K562 (cell line): Measurements from ENCODE around the gene TUFM. TPM values are rescaled to one million over a fixed set of nuclear protein-coding genes. Genes with fewer than 3 reads are reported as not detected.

Source experiments
- DIDO1 ChIP-seq: fragments of 450-650 bp; IDR thresholded peaks from 2 replicates; pipeline ENCODE4 v1.6.1; 2016; ENCODE audit warnings: low read depth, missing biosample characterization, missing genetic modification characterization
- ELF1 ChIP-seq: fragments of 200-800 bp; sonication (Bioruptor generic); IDR thresholded peaks from 2 replicates; pipeline ENCODE4 v1.6.1; 2016; ENCODE audit warnings: missing genetic modification characterization, missing compliant biosample characterization
- ETV1 ChIP-seq: fragments of 450-650 bp; conservative IDR thresholded peaks from 2 replicates; pipeline ENCODE4 v1.6.1; 2016; ENCODE audit warnings: missing genetic modification characterization, control low read depth, low read depth, missing compliant biosample characterization
- HMGN3 ChIP-seq: IDR thresholded peaks from 2 replicates; pipeline ENCODE4 v1.6.1; 2011; ENCODE audit warnings: borderline replicate concordance, low read depth, mild to moderate bottlenecking, mixed read lengths, low read length; ENCODE audit not compliant: insufficient read length; ENCODE audit errors: extremely low read depth
- LCOR ChIP-seq: sonication (generic); formaldehyde crosslinking; IDR thresholded peaks from 2 replicates; pipeline ENCODE4 v1.8.0; 2022; ENCODE audit warnings: mild to moderate bottlenecking, missing genetic modification reagents
- MBD2 ChIP-seq: sonication (generic); IDR thresholded peaks from 2 replicates; pipeline ENCODE4 v1.6.1; 2016; ENCODE audit warnings: low read depth, borderline replicate concordance
- NONO ChIP-seq, 2 experiments: fragments of 200-400 bp in 1 of 2; fragments of 450-650 bp in 1 of 2; formaldehyde crosslinking in 1 of 2; IDR thresholded peaks; 2 replicates each; pipeline ENCODE4 v1.6.1; 2017; ENCODE audit warnings: low read depth in 2 of 2, mild to moderate bottlenecking in 2 of 2, moderate library complexity in 2 of 2, low read length in 1 of 2
- PHF20 ChIP-seq: fragments of 450-650 bp; IDR thresholded peaks from 2 replicates; pipeline ENCODE4 v1.6.1; 2018; ENCODE audit not compliant: partially characterized antibody
- RBBP5 ChIP-seq: fragments of 200-600 bp; sonication (generic); IDR thresholded peaks from 2 replicates; pipeline ENCODE4 v1.6.1; 2012; ENCODE audit warnings: borderline replicate concordance, mild to moderate bottlenecking, low read length, control low read depth, inconsistent platforms; ENCODE audit not compliant: insufficient read depth, poor library complexity, severe bottlenecking
- ZC3H11A ChIP-seq: IDR thresholded peaks from 2 replicates; pipeline ENCODE4 v1.6.1; 2012; ENCODE audit warnings: low read depth, low read length, improper control_type of control experiment
- ZNF121 ChIP-seq: sonication (generic); formaldehyde crosslinking; conservative IDR thresholded peaks from 2 replicates; pipeline ENCODE4 v1.8.0; 2022; ENCODE audit warnings: missing genetic modification reagents
- ZNF41 ChIP-seq: fragments of 250-450 bp; sonication (Bioruptor Pico); conservative IDR thresholded peaks from 2 replicates; pipeline ENCODE4 v1.4.0; 2020; ENCODE audit warnings: mild to moderate bottlenecking
- ZNF717 ChIP-seq: fragments of 250-450 bp; sonication (Bioruptor Pico); IDR thresholded peaks from 2 replicates; pipeline ENCODE4 v1.5.0; 2021
- polyA plus RNA-seq, 8 experiments: library from polyadenylated mRNA; depleted of rRNA in 4 of 8; stranded (reverse) in 5 of 8; unstranded in 3 of 8; fragments of >200 nt; fragmentation: Nextera tagmentation in 2 of 8; fragmentation: Illumina TruSeq in 1 of 8; extraction: Ambion mirVana in 2 of 8; extraction: Trizol in 1 of 8; gene quantifications; 2 replicates each; pipeline versions ENCODE4 v1.2.1 to v1.2.3, GENCODE V29; 2011 to 2014; ENCODE audit warnings: inconsistent platforms in 1 of 8, missing spikeins in 1 of 8
- total RNA-seq, 7 experiments: library from RNA; depleted of rRNA in 6 of 7; stranded (reverse); fragments of >200 nt in 6 of 7; fragmentation: Illumina TruSeq in 2 of 7; extraction: Trizol in 2 of 7; gene quantifications; 2 replicates each; pipeline versions ENCODE4 v1.2.1 to v1.2.3, GENCODE V29; 2011 to 2021; ENCODE audit warnings: low replicate concordance in 1 of 7
- TF ChIP-seq, protein P1 (sequence below), 2 experiments: fragments of 450-650 bp; IDR thresholded peaks; 2 replicates each; pipeline ENCODE4 v1.6.1; 2018; ENCODE audit warnings: mild to moderate bottlenecking in 2 of 2, low read depth in 1 of 2; ENCODE audit not compliant: partially characterized antibody in 2 of 2
- TF ChIP-seq, protein P2 (sequence below): fragments of 200-400 bp; formaldehyde crosslinking; IDR thresholded peaks from 2 replicates; pipeline ENCODE4 v1.6.1; 2017; ENCODE audit warnings: mild to moderate bottlenecking, low read depth, low read length, moderate library complexity
- TF ChIP-seq, protein P3 (sequence below), 3 experiments: fragments of 200-800 bp in 1 of 3; fragments of 250-450 bp in 1 of 3; fragments of 450-650 bp in 1 of 3; sonication (Bioruptor Pico) in 1 of 3; sonication (Bioruptor generic) in 1 of 3; formaldehyde crosslinking in 1 of 3; IDR thresholded peaks; 2 replicates each; pipeline versions ENCODE4 v1.6.1 to v1.8.0; 2016 to 2022; ENCODE audit warnings: mild to moderate bottlenecking in 2 of 3, missing genetic modification characterization in 2 of 3, missing compliant biosample characterization in 1 of 3, moderate library complexity in 1 of 3

TUFM gene
- total and polyA plus RNA-seq, 9 of the 15 experiments (the other 6 are each of a cell fraction or from before 2014, with no cell fraction given), result 34.1 to 434 (median 256) TPM

DNA sequence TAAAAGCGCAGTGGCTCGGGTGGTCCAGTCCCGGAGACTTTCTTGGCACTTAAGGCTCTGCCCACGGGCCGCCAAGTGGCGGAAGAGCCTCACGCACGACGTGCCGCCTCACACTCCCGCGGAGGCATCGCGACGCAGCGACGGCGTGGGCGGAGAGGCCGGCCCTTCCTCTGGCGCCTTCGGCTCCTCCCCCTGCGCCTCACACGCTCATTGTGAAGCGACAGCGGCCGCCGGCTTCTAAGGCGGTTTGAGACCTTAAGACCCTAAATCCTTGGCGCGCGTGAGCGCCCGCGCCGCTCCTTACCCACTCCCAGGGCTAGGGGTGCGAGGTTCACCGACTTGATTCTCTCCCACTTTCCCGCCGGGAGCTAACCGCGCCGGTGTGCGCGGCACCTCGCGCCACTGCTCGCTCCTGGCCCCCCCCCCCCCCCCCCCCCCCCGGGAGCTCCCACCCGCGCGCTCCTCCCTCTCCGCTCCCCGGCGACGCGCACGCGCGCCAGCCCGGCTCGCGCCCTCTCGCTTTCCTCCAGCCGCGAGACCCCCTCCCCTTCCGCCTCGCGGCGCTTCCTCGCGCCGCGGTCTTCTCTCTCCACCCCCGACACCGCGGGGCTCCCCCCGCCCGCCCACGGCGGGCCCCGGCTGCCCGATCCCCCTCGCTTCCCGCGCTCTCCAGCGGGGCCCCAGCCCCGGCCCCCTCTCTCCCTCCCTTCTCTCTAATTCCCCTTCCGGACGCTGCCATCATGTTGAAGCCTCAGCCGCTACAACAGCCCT is 23.4 kb downstream of the TUFM start, which contains the start of gene ATXN2L (continued):
- TF ChIP-seq ZNF121 (CRISPR knock-in tag), result peak; percentile 81
- TF ChIP-seq ELF1 (tag), result peak; percentile 58
- TF ChIP-seq, protein P1, sequence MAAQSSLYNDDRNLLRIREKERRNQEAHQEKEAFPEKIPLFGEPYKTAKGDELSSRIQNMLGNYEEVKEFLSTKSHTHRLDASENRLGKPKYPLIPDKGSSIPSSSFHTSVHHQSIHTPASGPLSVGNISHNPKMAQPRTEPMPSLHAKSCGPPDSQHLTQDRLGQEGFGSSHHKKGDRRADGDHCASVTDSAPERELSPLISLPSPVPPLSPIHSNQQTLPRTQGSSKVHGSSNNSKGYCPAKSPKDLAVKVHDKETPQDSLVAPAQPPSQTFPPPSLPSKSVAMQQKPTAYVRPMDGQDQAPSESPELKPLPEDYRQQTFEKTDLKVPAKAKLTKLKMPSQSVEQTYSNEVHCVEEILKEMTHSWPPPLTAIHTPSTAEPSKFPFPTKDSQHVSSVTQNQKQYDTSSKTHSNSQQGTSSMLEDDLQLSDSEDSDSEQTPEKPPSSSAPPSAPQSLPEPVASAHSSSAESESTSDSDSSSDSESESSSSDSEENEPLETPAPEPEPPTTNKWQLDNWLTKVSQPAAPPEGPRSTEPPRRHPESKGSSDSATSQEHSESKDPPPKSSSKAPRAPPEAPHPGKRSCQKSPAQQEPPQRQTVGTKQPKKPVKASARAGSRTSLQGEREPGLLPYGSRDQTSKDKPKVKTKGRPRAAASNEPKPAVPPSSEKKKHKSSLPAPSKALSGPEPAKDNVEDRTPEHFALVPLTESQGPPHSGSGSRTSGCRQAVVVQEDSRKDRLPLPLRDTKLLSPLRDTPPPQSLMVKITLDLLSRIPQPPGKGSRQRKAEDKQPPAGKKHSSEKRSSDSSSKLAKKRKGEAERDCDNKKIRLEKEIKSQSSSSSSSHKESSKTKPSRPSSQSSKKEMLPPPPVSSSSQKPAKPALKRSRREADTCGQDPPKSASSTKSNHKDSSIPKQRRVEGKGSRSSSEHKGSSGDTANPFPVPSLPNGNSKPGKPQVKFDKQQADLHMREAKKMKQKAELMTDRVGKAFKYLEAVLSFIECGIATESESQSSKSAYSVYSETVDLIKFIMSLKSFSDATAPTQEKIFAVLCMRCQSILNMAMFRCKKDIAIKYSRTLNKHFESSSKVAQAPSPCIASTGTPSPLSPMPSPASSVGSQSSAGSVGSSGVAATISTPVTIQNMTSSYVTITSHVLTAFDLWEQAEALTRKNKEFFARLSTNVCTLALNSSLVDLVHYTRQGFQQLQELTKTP (IDR thresholded peaks at IDR 0.05; ENCODE audit: low read depth in 1 of 2, partially characterized antibody in 2 of 2), result no peak
- peak; percentile 94 for TF ChIP-seq HMGN3
- peak; percentile 38 to 84; a peak in 2 of 4 replicates for TF ChIP-seq NONO (IDR thresholded peaks at IDR 0.05; ENCODE audit: low read depth in 2 of 2, low read length in 1 of 2)
- peak; percentile 83 for TF ChIP-seq DIDO1
- TF ChIP-seq MBD2, result peak; percentile 72; the same call in 1 of the 2 replicates
- TF ChIP-seq ZNF41 (CRISPR knock-in tag), result peak; percentile 46; the same call in 1 of the 2 replicates
- 0 out of 2 replicates have a peak, but pooled peaks have one; percentile 40 for TF ChIP-seq ETV1 (tag)
- peak; percentile 44 for TF ChIP-seq RBBP5
- TF ChIP-seq ZC3H11A, result no peak
- TF ChIP-seq, protein P2, sequence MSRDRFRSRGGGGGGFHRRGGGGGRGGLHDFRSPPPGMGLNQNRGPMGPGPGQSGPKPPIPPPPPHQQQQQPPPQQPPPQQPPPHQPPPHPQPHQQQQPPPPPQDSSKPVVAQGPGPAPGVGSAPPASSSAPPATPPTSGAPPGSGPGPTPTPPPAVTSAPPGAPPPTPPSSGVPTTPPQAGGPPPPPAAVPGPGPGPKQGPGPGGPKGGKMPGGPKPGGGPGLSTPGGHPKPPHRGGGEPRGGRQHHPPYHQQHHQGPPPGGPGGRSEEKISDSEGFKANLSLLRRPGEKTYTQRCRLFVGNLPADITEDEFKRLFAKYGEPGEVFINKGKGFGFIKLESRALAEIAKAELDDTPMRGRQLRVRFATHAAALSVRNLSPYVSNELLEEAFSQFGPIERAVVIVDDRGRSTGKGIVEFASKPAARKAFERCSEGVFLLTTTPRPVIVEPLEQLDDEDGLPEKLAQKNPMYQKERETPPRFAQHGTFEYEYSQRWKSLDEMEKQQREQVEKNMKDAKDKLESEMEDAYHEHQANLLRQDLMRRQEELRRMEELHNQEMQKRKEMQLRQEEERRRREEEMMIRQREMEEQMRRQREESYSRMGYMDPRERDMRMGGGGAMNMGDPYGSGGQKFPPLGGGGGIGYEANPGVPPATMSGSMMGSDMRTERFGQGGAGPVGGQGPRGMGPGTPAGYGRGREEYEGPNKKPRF, result no peak
- TF ChIP-seq, protein P3, sequence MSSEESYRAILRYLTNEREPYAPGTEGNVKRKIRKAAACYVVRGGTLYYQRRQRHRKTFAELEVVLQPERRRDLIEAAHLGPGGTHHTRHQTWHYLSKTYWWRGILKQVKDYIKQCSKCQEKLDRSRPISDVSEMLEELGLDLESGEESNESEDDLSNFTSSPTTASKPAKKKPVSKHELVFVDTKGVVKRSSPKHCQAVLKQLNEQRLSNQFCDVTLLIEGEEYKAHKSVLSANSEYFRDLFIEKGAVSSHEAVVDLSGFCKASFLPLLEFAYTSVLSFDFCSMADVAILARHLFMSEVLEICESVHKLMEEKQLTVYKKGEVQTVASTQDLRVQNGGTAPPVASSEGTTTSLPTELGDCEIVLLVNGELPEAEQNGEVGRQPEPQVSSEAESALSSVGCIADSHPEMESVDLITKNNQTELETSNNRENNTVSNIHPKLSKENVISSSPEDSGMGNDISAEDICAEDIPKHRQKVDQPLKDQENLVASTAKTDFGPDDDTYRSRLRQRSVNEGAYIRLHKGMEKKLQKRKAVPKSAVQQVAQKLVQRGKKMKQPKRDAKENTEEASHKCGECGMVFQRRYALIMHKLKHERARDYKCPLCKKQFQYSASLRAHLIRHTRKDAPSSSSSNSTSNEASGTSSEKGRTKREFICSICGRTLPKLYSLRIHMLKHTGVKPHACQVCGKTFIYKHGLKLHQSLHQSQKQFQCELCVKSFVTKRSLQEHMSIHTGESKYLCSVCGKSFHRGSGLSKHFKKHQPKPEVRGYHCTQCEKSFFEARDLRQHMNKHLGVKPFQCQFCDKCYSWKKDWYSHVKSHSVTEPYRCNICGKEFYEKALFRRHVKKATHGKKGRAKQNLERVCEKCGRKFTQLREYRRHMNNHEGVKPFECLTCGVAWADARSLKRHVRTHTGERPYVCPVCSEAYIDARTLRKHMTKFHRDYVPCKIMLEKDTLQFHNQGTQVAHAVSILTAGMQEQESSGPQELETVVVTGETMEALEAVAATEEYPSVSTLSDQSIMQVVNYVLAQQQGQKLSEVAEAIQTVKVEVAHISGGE (CRISPR knock-in tag; IDR thresholded peaks at IDR 0.05), result peak in 2 of 3 experiments; percentile 23 to 43; a peak in 2 of 6 replicates
- no peak for TF ChIP-seq ZNF717 (CRISPR knock-in tag)
- peak; percentile 45; the same call in 1 of the 2 replicates for TF ChIP-seq LCOR (CRISPR knock-in tag)
- peak; percentile 79 for TF ChIP-seq PHF20
